ENCODE data around the gene BEND2. TPM values are rescaled to one million over a fixed set of nuclear protein-coding genes. Genes with fewer than 3 reads are reported as not detected.

BEND2 gene
- total and polyA plus RNA-seq, 10 of the 15 experiments (the other 5 are each of a cell fraction or from before 2014, with no cell fraction given): not detected

- TF ChIP-seq CUX1 (IDR thresholded peaks at IDR 0.05; ENCODE audit: insufficient replicate concordance, low read depth, low read length): no peak
These were observed 34.4 kb upstream of the BEND2 start (continued) for GRCh38 chrX:18255059-18255458.

GRCh38 chrX:18252644-18253359 is 32.1 kb upstream of the BEND2 start:
- in situ Hi-C loops (cut with MboI): no loop called here
- TF ChIP-seq USF2 (IDR thresholded peaks at IDR 0.05; ENCODE audit: borderline replicate concordance, low read depth, low read length) (no peak), ZSCAN29 (IDR thresholded peaks at IDR 0.05) (no peak), ZNF207 (IDR thresholded peaks at IDR 0.05; ENCODE audit: borderline replicate concordance) (no peak), NBN (IDR thresholded peaks at IDR 0.05) (no peak), SUPT20H (IDR thresholded peaks at IDR 0.05; ENCODE audit: borderline replicate concordance, control insufficient read depth, low read depth, low read length) (no peak), NFYB (IDR thresholded peaks at IDR 0.05; ENCODE audit: insufficient read depth, low read depth, low read length) (no peak), POLR2AphosphoS2 (IDR thresholded peaks at IDR 0.05; ENCODE audit: low read depth, low read length) (no peak), RELA (IDR thresholded peaks at IDR 0.05; ENCODE audit: borderline replicate concordance, partially characterized antibody) (no peak), ZNF592 (IDR thresholded peaks at IDR 0.05) (no peak), MXI1 (IDR thresholded peaks at IDR 0.05; ENCODE audit: low read depth, low read length) (no peak)

More at GRCh38 chrX:18252644-18253359, 32.1 kb upstream of the BEND2 start:
- H4K20me1 ChIP-seq (ENCODE audit: control insufficient read depth, insufficient read depth): no peaks in the 10 kb centered on the region
- CTCF ChIA-PET: no interaction called here
- H3K27ac ChIP-seq (ENCODE audit: control insufficient read depth, insufficient read depth): no peak overlapping the region
- no TSS peak for BruUV-seq (replicated peaks)
- FAIRE-seq (no peak), DNase-seq (ENCODE audit: low read depth, low spot score) (no peak), ATAC-seq (no peak)
- 15% methylated on average over 3 of the region's 3 CpGs for WGBS (ENCODE audit: insufficient coverage, insufficient replicate concordance, low lambda C conversion rate, missing lambda C conversion rate)
- no peaks in the 10 kb centered on the region for H3K36me3 ChIP-seq (ENCODE audit: control insufficient read depth in 2 of 2, insufficient read depth in 2 of 2, low read length in 1 of 2)
- SMC1A ChIA-PET (ENCODE audit: uncharacterized antibody, unreplicated experiment): interaction anchor here (0.6 kb wide), 2 partner anchors 13 to 31 kb away, joined by 3 read pairs; no protein-coding TSS in a partner anchor
- no peak overlapping the region for H3K4me3 ChIP-seq
- H3K9ac ChIP-seq (ENCODE audit: control insufficient read depth, insufficient read depth, low read length): no peak overlapping the region
- no peaks in the 10 kb centered on the region for H3K79me2 ChIP-seq (ENCODE audit: control insufficient read depth, insufficient read depth, low read length)
- POLR2A ChIA-PET: no interaction called here
- intact Hi-C loops (cut with micrococcal nuclease; ENCODE audit: unreplicated experiment): no loop called here
- H3K4me1 ChIP-seq (ENCODE audit: control insufficient read depth, insufficient read depth, low read length): no peaks in the 10 kb centered on the region
- RAD21 ChIA-PET (ENCODE audit: unreplicated experiment): no interaction called here
- H3K4me2 ChIP-seq (ENCODE audit: control insufficient read depth, insufficient read depth): no peak overlapping the region
- no peaks in the 10 kb centered on the region for H3K9me3 ChIP-seq (replicated peaks; ENCODE audit: control insufficient read depth, insufficient read depth, low read length)
- no peak overlapping the region for H2AFZ ChIP-seq (ENCODE audit: control insufficient read depth, low read depth, low read length)
- no peaks in the 10 kb centered on the region for H3K27me3 ChIP-seq (replicated peaks in 1 of 2; ENCODE audit: control insufficient read depth in 2 of 2, insufficient read depth in 2 of 2, low read length in 1 of 2)

Data from GM12878 (cell line).